ENCODE results near the gene NBEAL2.

DNA sequence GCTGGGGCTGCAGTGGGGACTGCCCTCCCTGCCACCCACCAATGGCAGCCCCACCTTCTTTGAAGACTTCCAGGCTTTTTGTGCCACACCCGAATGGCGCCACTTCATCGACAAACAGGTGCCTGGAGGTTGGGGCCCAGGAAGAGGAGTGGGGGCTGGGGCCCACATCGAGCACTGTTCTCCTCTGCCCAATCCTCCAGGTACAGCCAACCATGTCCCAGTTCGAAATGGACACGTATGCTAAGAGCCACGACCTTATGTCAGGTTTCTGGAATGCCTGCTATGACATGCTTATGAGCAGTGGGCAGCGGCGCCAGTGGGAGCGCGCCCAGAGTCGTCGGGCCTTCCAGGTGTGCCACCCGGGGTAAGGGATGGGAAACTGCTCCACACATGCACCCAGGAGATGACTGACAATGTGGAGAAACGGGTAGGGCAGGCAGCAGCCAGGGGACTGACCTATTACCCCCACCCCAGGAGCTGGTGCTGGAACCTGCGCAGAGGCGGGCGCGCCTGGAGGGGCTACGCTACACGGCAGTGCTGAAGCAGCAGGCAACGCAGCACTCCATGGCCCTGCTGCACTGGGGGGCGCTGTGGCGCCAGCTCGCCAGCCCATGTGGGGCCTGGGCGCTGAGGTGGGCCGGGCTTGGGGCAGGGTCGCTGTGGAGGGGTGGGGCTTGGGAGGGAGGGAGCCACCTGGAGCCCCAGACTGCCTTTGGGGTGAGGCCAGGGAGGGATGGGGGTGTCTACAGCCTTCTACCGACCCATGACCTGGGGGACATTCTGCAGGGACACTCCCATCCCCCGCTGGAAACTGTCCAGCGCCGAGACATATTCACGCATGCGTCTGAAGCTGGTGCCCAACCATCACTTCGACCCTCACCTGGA, 22.9 kb downstream of the NBEAL2 start:
- no peak for TF ChIP-seq POLR2AphosphoS5 (IDR thresholded peaks at IDR 0.05; ENCODE audit: insufficient read depth in 1 of 2, low read depth in 1 of 2)
- TF ChIP-seq POLR2A (IDR thresholded peaks at IDR 0.05), result no peak
- TF ChIP-seq, protein P1, sequence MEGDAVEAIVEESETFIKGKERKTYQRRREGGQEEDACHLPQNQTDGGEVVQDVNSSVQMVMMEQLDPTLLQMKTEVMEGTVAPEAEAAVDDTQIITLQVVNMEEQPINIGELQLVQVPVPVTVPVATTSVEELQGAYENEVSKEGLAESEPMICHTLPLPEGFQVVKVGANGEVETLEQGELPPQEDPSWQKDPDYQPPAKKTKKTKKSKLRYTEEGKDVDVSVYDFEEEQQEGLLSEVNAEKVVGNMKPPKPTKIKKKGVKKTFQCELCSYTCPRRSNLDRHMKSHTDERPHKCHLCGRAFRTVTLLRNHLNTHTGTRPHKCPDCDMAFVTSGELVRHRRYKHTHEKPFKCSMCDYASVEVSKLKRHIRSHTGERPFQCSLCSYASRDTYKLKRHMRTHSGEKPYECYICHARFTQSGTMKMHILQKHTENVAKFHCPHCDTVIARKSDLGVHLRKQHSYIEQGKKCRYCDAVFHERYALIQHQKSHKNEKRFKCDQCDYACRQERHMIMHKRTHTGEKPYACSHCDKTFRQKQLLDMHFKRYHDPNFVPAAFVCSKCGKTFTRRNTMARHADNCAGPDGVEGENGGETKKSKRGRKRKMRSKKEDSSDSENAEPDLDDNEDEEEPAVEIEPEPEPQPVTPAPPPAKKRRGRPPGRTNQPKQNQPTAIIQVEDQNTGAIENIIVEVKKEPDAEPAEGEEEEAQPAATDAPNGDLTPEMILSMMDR (IDR thresholded peaks at IDR 0.05), result no peak
